CD14-positive monocyte (primary cell): ENCODE measurements around the gene HSPA14. TPM values are rescaled to one million over a fixed set of nuclear protein-coding genes. Genes with fewer than 3 reads are reported as not detected.

ENCODE experiments used
- DNase-seq, 3 donors: peaks; one replicate each; pipeline ENCODE4 v3.0.0-alpha.2; 2011 to 2022
- H2AFZ ChIP-seq: 2 replicates; pipeline ENCODE4 v1.6.0; 2012; ENCODE audit warnings: mild to moderate bottlenecking, low read depth, low read length, inconsistent platforms; ENCODE audit not compliant: insufficient read depth, poor library complexity, severe bottlenecking
- H3K27ac ChIP-seq, 2 donors: 1 replicate in 1 of 2; 2 replicates in 1 of 2; pipeline ENCODE4 v1.5.1; 2012 to 2013; ENCODE audit warnings: low read length in 2 of 2, control low read depth in 1 of 2, inconsistent platforms in 1 of 2, low read depth in 1 of 2, mild to moderate bottlenecking in 1 of 2
- H3K27me3 ChIP-seq, 2 donors: one replicate each; pipeline versions ENCODE4 v1.6.0 to v1.6.1; 2011 to 2013; ENCODE audit warnings: low read length in 2 of 2; ENCODE audit not compliant: control insufficient read depth in 2 of 2, insufficient read depth in 2 of 2
- H3K36me3 ChIP-seq, 2 donors: replicated peaks in 1 of 2; 1 replicate in 1 of 2; 2 replicates in 1 of 2; pipeline versions ENCODE4 v1.5.1 to v1.6.1; 2012 to 2013; ENCODE audit warnings: low read length in 2 of 2, control low read depth in 1 of 2, inconsistent platforms in 1 of 2, mild to moderate bottlenecking in 1 of 2; ENCODE audit not compliant: insufficient read depth in 2 of 2, control insufficient read depth in 1 of 2
- H3K4me1 ChIP-seq, 2 donors: 1 replicate in 1 of 2; 2 replicates in 1 of 2; pipeline versions ENCODE4 v1.5.1 to v1.6.1; 2012 to 2013; ENCODE audit warnings: low read length in 2 of 2, control low read depth in 1 of 2, inconsistent platforms in 1 of 2, mild to moderate bottlenecking in 1 of 2, moderate library complexity in 1 of 2; ENCODE audit not compliant: insufficient read depth in 2 of 2, control insufficient read depth in 1 of 2
- H3K4me2 ChIP-seq: replicated peaks from 2 replicates; pipeline ENCODE3; 2012; ENCODE audit warnings: low read length, moderate library complexity, mild to moderate bottlenecking; ENCODE audit not compliant: poor library complexity, severe bottlenecking; ENCODE audit errors: extremely low read depth
- H3K4me3 ChIP-seq, 3 experiments: fragments of 200-600 bp in 1 of 3; sonication (generic) in 1 of 3; replicated peaks in 1 of 3; 1 replicate in 2 of 3; 2 replicates in 1 of 3; pipeline ENCODE4 v1.5.1; 2011 to 2013; ENCODE audit warnings: low read length in 3 of 3, mild to moderate bottlenecking in 3 of 3, control low read depth in 2 of 3, low read depth in 2 of 3, inconsistent platforms in 1 of 3, moderate library complexity in 1 of 3
- H3K79me2 ChIP-seq: 2 replicates; pipeline ENCODE4 v1.6.0; 2012; ENCODE audit warnings: mild to moderate bottlenecking, control low read depth, inconsistent platforms, low read length, moderate library complexity; ENCODE audit not compliant: insufficient read depth
- H3K9ac ChIP-seq: 2 replicates; pipeline ENCODE4 v1.6.0; 2017; ENCODE audit warnings: low read length, mild to moderate bottlenecking; ENCODE audit not compliant: insufficient read depth, poor library complexity, severe bottlenecking
- H3K9me3 ChIP-seq, 2 donors: replicated peaks in 1 of 2; 1 replicate in 1 of 2; 2 replicates in 1 of 2; pipeline versions ENCODE4 v1.5.1 to v1.6.1; 2012 to 2013; ENCODE audit warnings: low read length in 2 of 2, control low read depth in 1 of 2; ENCODE audit not compliant: control insufficient read depth in 1 of 2, insufficient read depth in 1 of 2
- H4K20me1 ChIP-seq: 2 replicates; pipeline ENCODE4 v1.6.0; 2012; ENCODE audit warnings: mild to moderate bottlenecking, low read length, control low read depth, moderate library complexity; ENCODE audit not compliant: insufficient read depth
- H3K27ac Mint-ChIP-seq, 7 donors: one replicate each; pipeline ENCODE4 v1.8.0; 2020; ENCODE audit warnings: mild to moderate bottlenecking in 7 of 7, mixed read lengths in 7 of 7, moderate library complexity in 6 of 7, inconsistent platforms in 2 of 7
- H3K27me3 Mint-ChIP-seq, 3 donors: one replicate each; pipeline ENCODE4 v1.8.0; 2021 to 2022; ENCODE audit warnings: low read depth in 3 of 3, mild to moderate bottlenecking in 3 of 3, mixed read lengths in 3 of 3, moderate library complexity in 3 of 3, inconsistent platforms in 1 of 3
- H3K36me3 Mint-ChIP-seq, 2 donors: one replicate each; pipeline ENCODE4 v1.8.0; 2020; ENCODE audit warnings: mixed read lengths in 2 of 2, inconsistent platforms in 1 of 2, mild to moderate bottlenecking in 1 of 2
- H3K4me1 Mint-ChIP-seq: one replicate; pipeline ENCODE4 v1.8.0; 2020; ENCODE audit warnings: mild to moderate bottlenecking, mixed read lengths
- H3K4me3 Mint-ChIP-seq, 2 donors: one replicate each; pipeline ENCODE4 v1.8.0; 2020; ENCODE audit warnings: mild to moderate bottlenecking in 2 of 2, mixed read lengths in 2 of 2, moderate library complexity in 1 of 2
- H3K9me3 Mint-ChIP-seq, 7 donors: one replicate each; pipeline ENCODE4 v1.8.0; 2020 to 2022; ENCODE audit warnings: mixed read lengths in 7 of 7, mild to moderate bottlenecking in 6 of 7, moderate library complexity in 6 of 7, inconsistent platforms in 2 of 7
- WGBS: methylation state at CpG from one replicate; pipeline ENCODE4 v1.1.5; 2013; ENCODE audit warnings: missing lambda C conversion rate; ENCODE audit not compliant: insufficient coverage; 5-methylcytosine and 5-hydroxymethylcytosine counted together
- intact Hi-C, 2 donors: fragments of 100-400 bp; cut with micrococcal nuclease; formaldehyde crosslinking; loops; one replicate each; pipeline versions ENCODE4 v1.15.0 to v1.15.1; 2023
- polyA plus RNA-seq, 3 donors: library from polyadenylated mRNA; depleted of rRNA in 1 of 3; unstranded in 2 of 3; stranded (reverse) in 1 of 3; fragments of 300-500 nt in 2 of 3; fragments of >200 nt in 1 of 3; fragmentation: Illumina TruSeq in 2 of 3; gene quantifications; 1 replicate in 2 of 3; 2 replicates in 1 of 3; pipeline ENCODE4 v1.2.3, GENCODE V29; 2012 to 2021
- TF ChIP-seq, protein P1 (sequence below): fragments of 200-600 bp; IDR thresholded peaks from one replicate; pipeline ENCODE4 v1.8.0; 2022; ENCODE audit warnings: antibody characterized with exemption, mild to moderate bottlenecking

The HSPA14 gene
- polyA plus RNA-seq, 3 donors = 10.4 to 19.3 (median 15.4) TPM

DNA sequence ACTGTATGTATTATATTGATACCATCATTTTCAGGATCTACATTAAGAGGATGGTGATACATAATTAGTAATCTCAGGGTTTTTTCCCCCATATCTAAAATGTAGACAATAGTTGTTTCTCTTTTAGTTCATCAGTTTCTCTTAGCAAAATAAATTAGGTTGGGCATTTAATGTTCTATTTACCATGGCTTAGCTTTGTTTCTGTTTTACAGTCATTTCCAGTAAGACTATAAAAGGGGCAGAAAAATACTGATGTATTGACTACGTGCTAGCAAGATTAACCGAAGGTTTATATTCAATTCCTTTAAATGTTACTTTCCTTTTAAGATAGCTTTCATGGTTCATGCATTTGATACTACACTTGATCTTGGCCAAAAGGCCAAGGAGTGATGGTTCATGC, 66.8 kb downstream of the HSPA14 start:
- TF ChIP-seq, protein P1, sequence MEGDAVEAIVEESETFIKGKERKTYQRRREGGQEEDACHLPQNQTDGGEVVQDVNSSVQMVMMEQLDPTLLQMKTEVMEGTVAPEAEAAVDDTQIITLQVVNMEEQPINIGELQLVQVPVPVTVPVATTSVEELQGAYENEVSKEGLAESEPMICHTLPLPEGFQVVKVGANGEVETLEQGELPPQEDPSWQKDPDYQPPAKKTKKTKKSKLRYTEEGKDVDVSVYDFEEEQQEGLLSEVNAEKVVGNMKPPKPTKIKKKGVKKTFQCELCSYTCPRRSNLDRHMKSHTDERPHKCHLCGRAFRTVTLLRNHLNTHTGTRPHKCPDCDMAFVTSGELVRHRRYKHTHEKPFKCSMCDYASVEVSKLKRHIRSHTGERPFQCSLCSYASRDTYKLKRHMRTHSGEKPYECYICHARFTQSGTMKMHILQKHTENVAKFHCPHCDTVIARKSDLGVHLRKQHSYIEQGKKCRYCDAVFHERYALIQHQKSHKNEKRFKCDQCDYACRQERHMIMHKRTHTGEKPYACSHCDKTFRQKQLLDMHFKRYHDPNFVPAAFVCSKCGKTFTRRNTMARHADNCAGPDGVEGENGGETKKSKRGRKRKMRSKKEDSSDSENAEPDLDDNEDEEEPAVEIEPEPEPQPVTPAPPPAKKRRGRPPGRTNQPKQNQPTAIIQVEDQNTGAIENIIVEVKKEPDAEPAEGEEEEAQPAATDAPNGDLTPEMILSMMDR = no peak
- peaks cover 0 to 2% (median 0%) of the 10 kb centered on the region in 7 donors for H3K9me3 Mint-ChIP-seq
- Histone ChIP-seq H2AFZ (no peak overlapping the region), H3K36me3 (peaks cover 32 to 68% of the 10 kb centered on the region in 2 donors), H3K27ac (no peak overlapping the region), H3K9me3 (no peaks in the 10 kb centered on the region), H3K4me1 (no peaks in the 10 kb centered on the region), H3K79me2 (peaks cover 10% of the 10 kb centered on the region), H3K9ac (no peak overlapping the region), H3K27me3 (no peaks in the 10 kb centered on the region), H4K20me1 (peaks cover 4% of the 10 kb centered on the region), H3K4me3 (no peak overlapping the region), H3K4me2 (no peak overlapping the region)
- intact Hi-C loops = no loop called here
- no peak overlapping the region for H3K4me3 Mint-ChIP-seq
- no peak overlapping the region for H3K27ac Mint-ChIP-seq
- no peak for DNase-seq
- H3K36me3 Mint-ChIP-seq = peaks cover 27 to 41% of the 10 kb centered on the region in 2 donors
- H3K4me1 Mint-ChIP-seq = no peaks in the 10 kb centered on the region
- no peaks in the 10 kb centered on the region for H3K27me3 Mint-ChIP-seq
- no CpG with 5 or more reads among the region's 2 CpGs for WGBS

DNA sequence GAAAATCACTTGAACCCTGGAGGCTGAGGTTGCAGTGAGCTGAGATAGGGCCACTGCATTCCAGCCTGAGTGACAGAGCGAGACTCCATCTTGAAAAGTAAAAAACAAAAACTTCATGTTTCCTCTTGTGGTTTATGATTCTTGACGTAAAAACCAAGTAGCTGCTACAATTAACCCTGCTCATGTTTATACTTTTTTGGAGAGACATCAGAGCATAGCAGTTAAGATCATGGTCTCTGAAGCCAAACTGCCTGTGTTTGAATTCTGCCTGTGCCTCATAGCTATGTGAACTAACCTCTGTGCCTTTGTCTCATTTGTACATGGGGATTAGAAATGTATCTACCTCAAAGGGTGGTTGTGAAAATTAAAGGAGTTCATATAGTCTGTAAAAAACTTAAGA, 67.8 kb downstream of the HSPA14 start:
- Mint-ChIP-seq H3K36me3 (peaks cover 37 to 51% of the 10 kb centered on the region in 2 donors), H3K27ac (peak overlapping the region in 2 of 7 donors; percentile 22 to 61), H3K9me3 (peaks cover 0 to 2% (median 0%) of the 10 kb centered on the region in 7 donors), H3K4me1 (no peaks in the 10 kb centered on the region), H3K4me3 (no peak overlapping the region), H3K27me3 (no peaks in the 10 kb centered on the region)
- H3K4me2 ChIP-seq = no peak overlapping the region
- peaks cover 10% of the 10 kb centered on the region for H3K79me2 ChIP-seq
- no peaks in the 10 kb centered on the region for H3K9me3 ChIP-seq
- TF ChIP-seq, protein P1 = no peak
- intact Hi-C loops = no loop called here
- H3K4me3 ChIP-seq = no peak overlapping the region
- no peak for DNase-seq
- no peaks in the 10 kb centered on the region for H3K27me3 ChIP-seq
- H3K27ac ChIP-seq = peak overlapping the region in 1 of 2 donors; percentile 38
- H3K36me3 ChIP-seq = peaks cover 42 to 68% of the 10 kb centered on the region in 2 donors
- H3K4me1 ChIP-seq = no peaks in the 10 kb centered on the region
- H4K20me1 ChIP-seq = peaks cover 5% of the 10 kb centered on the region
- H3K9ac ChIP-seq = no peak overlapping the region
- WGBS = no CpG with 5 or more reads among the region's 2 CpGs
- no peak overlapping the region for H2AFZ ChIP-seq
